GM21515 (cell line): ENCODE results near the gene CHMP4B.
"Not testable (repeated sequence)": the region's sequence is repeated elsewhere in the genome, so short reads cannot be mapped to it uniquely, and the experiment has no call there.

ENCODE experiments used
- ATAC-seq: cut with Tn5 transposase; IDR thresholded peaks from one replicate; pipeline ENCODE4 v1.9.1; 2021; ENCODE audit not compliant: unreplicated experiment

CHMP4B gene

GRCh38 chr20:33789109-33789857 is 21.9 kb upstream of the CHMP4B start:
- ATAC-seq, result no peak

GRCh38 chr20:33789858-33790182 is 21.3 kb upstream of the CHMP4B start:
- ATAC-seq, result no peak

DNA sequence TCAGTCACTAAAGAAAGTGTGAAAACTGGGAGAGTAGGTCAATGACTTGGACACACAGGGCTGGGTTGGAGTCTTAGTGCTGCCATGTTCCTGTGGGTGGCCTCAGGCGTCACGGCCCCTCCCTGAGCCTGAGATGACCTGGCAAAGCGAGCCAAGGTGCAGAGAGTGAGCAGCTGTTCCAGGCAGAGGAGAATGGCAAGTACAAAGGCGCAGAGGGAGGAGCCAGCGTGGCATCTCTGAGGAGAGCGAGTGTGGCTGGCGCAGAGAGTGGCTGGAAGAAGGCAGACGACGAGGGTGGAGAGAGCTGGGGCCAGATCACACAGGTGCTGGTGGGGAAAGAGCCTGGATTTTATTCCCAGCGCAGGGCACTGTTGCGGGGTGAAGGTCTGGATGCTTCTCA is 20.6 kb upstream of the CHMP4B start:
- no peak for ATAC-seq

DNA sequence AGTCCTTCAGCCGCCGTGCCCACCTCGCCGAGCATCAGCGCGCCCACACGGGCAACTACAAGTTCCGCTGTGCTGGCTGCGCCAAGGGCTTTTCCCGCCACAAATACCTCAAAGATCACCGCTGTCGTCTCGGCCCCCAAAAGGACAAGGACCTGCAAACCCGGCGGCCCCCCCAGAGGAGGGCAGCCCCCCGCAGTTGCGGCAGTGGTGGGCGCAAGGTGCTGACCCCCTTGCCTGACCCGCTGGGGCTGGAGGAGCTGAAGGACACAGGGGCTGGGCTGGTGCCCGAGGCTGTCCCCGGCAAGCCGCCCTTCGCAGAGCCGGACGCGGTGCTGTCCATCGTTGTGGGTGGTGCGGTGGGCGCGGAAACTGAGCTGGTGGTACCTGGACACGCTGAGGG is 20.1 kb upstream of the CHMP4B start:
- ATAC-seq, result no peak

GRCh38 chr20:33791540-33791939 is 19.6 kb upstream of the CHMP4B start:
- ATAC-seq, result no peak

- ATAC-seq, result no peak
These were observed 19.1 kb upstream of the CHMP4B start for GRCh38 chr20:33791959-33792597.

DNA sequence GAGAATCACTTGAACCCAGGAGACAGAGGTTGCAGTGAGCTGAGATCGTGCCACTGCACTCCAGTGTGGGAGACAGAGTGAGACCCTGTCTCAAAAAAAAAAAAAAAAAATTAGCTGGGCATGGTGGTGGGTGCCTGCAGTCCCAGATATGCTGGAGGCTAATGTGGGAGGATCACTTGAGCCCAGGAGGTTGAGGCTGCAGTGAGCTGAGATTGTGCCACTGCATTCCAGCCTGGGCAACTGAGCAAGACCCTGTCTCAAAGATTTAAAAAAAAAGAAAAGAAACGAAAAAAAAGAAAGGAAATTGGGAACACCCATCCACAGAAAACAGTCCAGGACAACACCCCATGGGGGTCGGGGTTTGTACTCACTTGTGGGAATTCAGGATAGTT is 18.6 kb upstream of the CHMP4B start:
- ATAC-seq, result not testable (repeated sequence)

DNA sequence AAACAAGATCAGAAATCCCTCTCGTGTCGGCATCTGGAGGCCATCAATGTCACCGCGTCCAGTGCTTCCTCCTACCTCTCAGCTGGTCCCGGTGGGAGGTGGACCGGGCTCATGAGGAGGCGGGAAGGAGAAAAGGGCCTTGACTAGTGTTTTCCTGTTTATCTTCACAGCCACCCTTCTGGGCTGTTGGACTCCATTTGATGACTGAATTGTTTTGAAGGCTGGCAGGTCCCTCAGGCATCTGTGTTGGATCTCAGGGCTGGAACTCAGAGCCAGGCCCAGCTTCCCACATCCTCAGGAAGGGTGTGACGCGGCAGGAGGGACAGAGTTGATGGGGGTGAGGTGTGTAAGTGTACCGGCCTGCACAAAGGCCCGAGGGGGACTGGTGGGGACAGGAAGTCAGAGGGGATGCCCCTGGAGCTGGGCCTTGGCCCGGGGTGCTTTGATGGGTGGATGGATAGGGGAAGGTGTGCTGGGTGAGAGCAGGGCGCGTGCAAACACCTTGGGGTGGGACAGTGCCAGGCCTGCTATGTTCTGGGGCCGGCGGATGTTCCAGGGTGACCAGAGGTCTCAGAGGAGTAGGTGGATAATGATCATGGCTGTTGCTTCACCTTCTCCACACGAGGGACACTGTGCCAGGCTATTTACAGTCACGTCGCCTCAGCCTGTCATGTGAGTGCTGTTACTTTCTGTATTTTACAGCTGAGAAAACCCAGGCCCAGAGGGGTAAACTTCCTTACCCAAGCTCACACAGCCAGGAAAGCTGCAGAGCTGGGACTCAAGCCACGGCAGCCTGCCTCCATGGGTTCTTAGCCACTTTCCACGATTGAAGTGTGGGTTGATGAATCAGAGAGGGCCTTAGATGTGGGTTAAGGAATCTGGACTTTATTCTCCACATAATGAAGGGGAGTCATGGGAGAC is 17.9 kb upstream of the CHMP4B start:
- no peak for ATAC-seq

DNA sequence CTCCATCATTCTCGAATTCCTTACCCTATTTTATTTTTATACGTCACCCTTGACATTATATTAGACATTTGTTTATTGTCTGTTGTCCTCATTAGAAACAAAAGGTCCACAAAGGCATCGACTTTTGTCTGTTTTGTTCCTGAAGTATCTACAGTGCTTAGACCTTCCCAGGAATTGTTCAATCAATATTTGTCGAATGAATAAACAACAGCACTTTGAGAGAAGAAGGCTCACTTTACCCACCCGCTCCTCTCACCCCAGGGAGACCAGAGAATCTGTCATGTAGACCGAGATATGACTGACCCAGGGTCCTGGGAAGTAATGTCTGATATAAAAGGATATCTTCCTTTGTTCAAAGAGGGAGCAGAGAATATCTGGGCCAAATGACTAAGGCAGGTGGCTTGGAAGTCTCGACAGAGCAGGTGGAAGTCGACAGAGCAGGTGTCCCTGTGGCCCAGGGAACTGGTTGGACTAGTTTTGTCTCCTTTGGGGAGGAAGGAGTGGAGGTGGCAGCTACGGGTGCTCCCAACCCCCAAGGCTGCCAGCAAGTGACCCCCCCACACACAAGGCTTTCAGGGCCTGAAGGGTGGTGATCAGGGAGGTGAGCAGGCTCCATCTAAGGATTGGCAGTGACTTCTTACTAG is 14.8 kb upstream of the CHMP4B start:
- ATAC-seq, result no peak

- ATAC-seq, result no peak
These were observed 14.1 kb upstream of the CHMP4B start for GRCh38 chr20:33796907-33797544.

DNA sequence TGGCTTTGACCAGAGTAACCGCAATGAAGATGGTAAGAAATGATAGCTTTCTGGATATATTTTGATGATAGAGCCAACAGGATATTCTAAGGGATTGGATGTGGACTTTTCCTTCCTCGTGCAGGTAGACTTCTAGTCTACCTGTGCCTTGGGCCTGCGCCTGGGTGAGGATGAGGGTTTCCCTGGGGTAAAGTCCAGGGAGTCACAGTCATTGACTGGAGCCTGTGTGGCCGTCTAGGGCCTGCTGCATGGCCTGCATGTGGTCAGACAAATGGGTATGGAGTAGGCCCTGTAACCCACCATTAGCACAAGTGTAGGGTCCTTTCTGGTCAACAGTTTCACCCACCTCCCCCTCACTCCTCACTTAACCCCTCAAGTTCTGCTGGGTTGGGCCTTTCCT is 12.7 kb upstream of the CHMP4B start:
- no peak for ATAC-seq

- no peak for ATAC-seq
These were observed 7.2 kb upstream of the CHMP4B start for GRCh38 chr20:33803921-33804337.

DNA sequence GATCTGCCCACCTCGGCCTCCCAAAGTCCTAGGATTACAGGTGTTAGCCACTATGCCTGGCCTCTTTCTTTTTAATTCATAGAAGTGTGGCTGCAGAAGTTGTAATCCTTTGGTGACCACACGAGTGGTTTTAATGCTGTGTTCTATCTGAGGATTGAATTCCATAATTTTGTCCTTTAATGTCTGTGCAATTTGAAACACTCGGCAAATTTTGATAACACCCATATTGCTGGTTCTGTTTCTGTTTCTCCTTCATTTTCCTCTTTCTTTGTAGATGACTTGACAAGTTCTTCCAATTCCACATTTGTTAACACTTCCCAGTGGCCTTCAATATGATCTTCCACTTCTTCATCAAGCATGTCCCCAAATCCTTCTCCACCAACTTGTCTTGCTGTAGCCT is 2.8 kb upstream of the CHMP4B start:
- ATAC-seq, result no peak

- ATAC-seq, result no peak
These were observed 889 bp upstream of the CHMP4B start for GRCh38 chr20:33810259-33810658.

- ATAC-seq, result peak; percentile 19
These were observed 616 bp downstream of the CHMP4B start for GRCh38 chr20:33811776-33812151.

DNA sequence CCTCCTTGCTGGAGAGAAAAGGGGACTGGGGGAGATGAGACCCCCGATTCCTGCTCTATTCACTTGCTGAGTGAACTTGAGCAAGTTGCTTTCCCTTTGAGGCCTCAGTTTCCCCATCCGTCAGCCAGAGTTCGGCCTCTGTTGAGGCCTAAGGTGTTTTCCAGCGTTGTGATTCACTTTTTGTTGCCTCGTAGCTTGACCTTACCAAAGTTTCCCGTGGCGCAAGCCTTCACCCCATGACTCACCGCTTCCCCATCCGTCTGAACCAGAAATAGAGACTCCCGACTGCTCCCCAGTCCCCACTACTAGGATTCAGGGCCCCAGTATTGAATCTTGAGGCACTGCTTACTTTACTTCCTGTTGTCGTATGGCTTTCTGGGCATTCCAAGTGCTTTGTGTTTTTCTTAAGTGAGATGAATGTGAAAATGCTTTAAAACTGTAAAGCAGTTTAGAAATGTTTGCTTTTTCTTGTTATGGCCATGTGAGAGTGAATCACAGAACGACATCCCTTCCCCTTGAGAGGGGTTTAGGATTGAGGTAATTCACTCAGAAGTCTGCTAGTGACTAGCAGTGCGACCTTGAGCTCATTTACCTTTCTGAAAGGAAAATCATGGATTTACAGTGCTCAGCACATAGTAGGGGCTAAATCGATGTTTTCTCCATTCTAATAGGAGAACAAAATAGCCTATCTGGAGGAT is 1.2 kb downstream of the CHMP4B start:
- no peak for ATAC-seq

DNA sequence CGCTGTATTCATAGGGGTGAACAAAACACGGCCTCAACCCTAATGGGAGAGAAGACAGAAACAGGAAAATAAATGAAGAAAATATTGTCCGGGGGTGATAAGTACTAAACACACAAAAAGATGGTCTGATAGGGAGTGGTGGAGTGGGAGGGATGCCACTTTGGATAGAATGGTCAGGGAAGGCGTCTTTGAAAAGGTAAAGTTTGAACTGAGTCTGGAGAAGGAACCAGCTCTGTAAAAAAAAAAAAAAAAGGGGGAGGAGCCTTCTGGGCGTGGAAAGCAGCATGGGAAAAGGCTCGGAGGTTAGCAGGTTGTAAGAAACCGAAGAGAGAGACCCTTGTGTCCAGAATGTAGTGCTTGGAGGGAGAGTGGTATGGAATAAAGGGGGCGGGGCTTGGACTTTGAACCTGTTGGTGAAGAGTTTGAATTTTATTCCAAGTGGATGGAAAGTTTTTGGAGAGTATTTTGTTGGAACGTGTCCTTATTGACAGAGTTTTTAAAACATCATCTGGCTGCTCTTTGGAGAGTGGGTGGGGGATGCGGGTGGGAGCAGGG is 1.8 kb downstream of the CHMP4B start:
- ATAC-seq, result no peak

DNA sequence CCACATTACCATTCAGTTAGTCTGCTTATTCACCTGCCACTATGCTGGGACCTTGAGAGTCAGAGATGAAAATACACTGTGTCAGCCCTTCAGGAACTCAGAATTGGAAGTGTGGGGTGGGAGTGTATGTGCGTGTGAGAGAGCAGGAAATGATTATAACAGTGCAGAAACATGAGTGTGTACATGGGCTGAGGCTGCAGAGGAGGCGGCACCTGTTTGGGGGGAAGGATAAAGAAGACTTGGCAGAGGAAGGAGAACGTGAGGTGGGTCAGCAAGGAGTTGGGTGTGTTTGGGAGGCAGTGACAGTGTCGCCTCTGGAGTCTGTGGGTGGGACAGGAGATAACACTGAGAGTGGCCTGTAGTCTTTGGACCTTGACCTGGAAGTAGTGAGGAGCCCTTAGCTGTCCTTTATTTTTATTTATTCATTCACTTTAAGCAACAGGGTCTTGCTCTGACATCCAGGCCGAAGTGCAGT is 3.1 kb downstream of the CHMP4B start:
- ATAC-seq, result no peak

DNA sequence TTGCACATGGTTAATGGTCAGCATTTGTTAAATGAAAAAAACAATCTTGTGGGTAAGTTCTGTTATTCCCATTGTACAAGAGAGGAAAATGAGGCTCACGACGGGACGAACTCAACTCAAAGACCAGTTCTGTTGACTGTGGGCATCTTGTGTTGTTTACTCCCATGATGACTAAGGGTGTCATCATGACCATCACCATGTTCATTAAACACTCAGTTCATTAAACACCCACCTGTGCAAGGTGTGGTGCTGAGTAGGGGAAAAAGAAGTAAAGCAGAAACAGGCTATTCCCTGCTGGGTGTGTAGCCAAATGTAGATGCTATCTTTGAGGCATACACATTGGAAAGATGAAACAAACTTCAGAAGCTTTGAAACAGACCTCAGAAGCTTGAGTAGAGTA is 4.5 kb downstream of the CHMP4B start:
- ATAC-seq, result no peak

- no peak for ATAC-seq
These were observed 5.0 kb downstream of the CHMP4B start for GRCh38 chr20:33816191-33816590.
